Anterior cingulate cortex (tissue), 58 donors: Measurements from ENCODE around the gene TBC1D7.

Experiments
- DNase-seq, 58 donors: peaks; one replicate each; lab custom pipeline; 2025; lab: John Stamatoyannopoulos, UW

Gene TBC1D7

DNA sequence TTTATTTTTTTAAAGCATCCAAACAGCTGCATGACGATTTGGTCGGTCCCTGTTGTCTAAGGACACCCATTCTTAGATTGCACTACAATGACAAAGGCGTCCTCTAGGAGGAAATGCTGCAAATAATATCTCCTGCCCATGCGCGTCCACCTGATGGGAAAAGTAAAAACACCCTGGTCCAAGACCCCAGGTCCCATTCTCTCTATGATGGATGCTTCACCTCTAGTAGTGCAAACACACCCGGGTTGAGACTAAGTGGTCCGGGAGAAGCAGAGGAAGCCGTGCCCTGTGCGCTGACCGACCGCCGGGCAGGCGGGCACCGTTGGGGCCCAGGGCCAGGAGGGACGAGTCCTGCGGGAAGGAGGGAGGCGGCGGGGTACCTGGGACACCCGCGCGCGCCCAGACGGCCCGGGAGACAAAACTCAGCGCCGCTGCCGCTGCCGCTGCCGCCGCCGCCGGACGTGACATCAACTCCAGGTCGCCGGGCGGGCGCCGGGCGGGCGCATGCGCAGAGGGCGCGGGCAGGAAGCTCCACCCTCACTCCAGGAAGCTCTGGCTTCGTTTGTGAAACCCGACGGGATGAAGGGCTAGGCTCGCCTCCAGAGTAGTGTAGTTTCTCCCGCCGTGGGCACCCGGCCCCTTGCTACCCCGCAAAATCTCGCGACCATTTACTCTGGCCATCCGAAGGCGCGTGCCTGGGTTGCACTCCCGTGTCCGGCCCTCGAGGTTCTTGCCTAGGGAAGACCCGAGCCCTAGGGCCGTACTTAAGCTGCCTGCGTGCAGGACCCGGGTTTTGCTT is at the start of gene TBC1D7:
TSS of gene TBC1D7 (minus strand) at position 462 of the 799 bp plus-strand sequence. CDS start 1,639 bp downstream, outside the sequence.
- DNase-seq, result peak in 57 of 58 donors; percentile 58 to 95 (median 87)

DNA sequence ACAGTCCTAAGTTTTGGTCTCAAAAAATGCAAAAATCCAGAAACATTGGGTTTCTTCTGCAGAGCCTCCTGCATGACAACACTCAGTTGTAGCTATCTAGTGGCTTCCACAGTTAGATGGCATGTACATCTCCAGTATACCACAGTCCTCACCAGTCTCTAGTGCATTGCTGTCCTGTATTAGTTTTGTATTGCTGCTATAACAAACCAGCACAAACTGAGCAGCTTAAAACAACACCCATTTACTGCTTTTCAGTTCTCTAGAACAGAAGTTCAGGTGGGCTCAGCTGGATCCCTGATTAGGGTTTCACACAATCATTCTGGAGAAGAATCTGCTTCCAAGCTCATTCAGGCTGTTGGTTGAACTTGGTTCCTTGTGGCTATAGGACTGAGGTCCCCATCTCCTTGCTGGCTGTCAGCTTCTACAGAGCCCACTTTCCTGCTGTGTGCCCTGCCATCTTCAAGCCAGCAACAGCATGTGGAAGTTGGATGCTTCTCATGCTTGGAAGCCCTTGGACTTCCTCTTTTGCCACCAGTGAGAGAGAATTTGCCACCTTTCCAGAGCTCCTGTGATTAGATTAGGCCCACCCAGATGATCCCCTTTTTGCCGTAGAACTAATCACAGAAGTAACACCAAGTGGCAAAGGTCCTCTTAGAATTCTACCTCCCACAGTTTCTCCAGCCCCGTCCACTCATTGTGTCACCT is 48.9 kb upstream of the TBC1D7 start:
- DNase-seq, result no peak

DNA sequence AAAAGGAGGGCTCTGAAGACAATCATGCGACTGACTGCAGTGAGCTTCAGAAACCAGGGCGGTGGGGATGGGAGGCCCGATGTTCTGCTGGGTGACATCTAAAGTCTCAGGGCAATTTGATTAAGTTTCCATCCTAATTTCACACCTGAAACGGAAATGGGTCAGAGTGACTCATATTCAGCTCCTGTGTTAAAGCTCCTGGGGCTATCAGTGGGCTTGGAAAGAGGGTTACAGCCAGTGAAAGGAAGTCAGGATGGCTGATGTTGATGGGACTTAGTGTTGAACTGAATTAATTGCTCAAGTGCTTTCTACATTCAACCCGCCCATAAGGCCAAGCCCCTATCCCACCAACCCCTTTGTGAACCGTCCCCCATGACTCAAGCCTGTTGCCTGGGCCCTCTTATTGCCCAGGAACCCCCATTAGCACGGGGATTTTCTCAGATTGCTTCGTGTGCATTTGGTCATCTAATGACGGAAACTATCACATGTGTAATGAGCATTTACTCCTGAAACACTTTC is 47.1 kb upstream of the TBC1D7 start:
- no peak for DNase-seq

DNA sequence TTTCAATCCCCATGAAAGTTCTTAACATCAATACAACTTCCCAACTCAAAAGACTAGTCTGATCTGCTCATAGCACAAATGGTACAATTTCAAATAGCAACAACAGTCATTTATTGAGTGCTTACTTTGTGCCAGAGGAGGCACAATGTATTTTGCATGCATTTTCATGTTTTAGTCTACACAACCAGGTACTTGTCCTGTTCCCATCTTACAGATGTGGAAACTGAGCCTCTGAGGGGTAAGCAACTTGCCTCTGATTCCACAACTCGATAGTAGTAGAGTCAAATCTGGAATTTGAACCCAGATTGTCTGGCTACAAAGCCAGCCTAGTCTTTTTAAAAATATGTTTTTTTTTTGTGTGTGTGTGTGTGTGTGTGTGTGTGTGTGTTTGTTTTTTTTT is 45.6 kb upstream of the TBC1D7 start:
- DNase-seq, result no peak

DNA sequence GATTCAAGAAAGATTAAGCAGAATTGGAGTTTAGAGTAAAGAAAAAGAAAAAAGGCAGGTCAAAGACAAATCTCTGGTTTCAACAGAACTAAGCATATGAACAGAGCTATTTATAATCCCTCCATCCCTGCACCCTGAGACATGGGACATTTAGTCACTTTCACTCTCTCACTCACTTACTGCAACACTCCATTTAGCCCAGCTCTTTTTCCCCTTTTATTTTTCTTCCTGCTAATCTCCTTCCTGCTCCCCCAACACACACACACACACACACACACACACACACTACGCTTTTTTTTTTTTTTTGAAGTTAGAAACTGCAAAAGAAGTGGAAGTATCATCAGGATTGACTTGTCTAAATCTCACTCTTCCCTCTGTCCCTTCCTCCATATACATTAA is 45.1 kb upstream of the TBC1D7 start:
- DNase-seq, result no peak

DNA sequence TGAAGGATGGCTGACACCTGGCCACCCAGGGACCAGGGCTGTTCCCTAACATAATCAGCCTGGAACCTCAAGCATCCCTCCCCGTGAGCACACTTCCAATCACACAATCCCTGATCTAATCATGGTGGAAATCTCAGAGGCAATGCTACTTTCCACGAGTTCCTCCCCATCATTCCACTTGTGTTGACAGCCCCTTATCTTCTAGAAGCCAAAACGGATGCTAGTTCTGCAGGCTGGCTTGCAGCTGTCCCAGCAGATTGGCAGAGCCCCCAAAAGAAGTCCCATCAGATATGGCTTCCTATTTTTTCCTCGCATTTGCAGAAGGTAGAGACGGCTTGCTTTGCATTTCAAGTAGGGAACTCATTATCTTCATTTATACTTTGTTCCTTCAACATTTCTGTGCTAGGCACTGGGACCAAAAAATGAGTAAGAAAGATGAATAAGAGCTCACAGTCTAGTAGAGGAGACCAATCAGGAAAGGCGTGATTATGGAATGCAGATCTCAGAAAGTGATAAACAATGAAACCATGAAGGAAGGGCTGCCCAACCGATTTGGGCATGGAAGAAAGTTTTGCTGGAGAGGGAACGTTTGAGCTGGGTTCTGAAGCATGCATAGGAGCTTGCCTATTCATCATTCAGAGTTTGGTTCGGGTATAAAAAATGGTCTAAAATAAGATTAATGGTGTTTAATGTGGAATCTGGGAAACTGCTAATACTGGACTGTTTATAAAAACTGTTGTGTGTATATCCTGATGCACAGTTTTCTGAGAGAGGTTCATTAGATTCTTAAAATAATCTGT is 44.6 kb upstream of the TBC1D7 start:
- peak in 1 of 58 donors; percentile 5 for DNase-seq

DNA sequence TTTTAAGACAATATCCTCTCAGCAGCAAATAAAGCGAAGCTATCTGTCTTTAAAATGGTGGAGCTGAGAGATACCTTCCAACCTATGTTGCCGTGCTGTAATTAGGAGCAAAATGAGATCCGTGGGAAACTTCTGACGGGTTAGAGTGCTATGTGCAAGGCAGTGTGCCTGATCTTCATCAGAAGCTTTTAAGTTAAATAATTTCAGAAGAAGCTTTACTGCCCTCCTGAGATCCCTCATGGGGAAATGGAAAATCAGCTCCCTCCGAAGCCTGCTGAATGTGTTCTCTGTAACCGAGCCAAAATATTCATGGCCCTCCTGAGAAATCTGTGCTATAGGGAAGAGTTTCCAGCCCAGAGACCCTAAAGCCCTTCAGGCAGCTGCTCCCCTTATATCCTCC is 43.7 kb upstream of the TBC1D7 start:
- no peak for DNase-seq

DNA sequence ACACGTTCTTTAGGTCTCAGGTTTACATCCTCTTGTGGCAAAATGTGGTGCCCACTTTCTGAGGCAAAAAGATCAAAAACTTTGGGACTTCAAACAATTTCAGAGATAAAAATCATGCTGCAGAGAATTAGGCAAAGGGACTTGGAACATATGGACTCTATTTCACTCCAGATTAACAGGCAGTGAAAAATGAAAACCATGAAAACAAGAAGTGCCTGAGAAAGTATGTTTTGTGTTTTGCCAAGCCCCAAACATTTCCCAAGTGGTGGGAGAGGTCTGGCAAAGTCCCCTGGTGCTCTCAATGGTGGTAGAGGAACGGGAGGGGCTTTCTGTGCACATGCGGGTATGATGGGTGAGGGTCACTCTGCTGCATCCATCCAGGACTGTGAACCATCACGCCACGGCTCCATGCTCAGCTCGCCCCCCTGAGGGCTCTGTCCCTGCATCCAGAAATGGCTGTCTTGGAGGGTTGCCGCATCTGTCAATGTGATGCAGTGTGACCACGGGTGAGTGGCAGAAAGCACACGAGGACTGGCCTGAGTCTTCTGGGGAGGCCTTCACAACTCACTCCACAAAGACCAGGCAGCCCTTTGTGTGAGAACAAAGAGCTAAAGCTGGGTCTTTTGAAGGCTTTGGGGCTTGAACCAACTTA is 43.2 kb upstream of the TBC1D7 start:
- DNase-seq, result peak in 7 of 58 donors; percentile 10 to 48 (median 18)

DNA sequence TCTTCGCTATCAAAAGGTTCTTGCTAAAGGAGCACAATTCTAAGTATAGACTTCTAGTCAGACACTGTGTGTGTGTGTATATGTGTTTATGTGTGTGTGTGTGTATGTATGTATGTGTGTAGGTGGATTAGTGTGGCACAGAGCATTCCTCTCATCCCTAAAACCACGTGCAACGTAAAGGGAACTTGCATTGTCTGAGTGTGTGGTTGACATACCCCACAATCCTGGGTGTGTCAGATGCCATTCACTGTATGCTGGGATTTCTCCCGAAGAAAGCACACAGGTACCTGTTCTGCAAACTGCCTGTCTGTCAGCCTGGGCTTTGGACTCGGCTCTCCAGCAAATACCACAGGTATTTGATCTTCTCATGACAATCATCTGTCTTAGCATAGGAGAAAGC is 42.3 kb upstream of the TBC1D7 start:
- DNase-seq, result no peak

DNA sequence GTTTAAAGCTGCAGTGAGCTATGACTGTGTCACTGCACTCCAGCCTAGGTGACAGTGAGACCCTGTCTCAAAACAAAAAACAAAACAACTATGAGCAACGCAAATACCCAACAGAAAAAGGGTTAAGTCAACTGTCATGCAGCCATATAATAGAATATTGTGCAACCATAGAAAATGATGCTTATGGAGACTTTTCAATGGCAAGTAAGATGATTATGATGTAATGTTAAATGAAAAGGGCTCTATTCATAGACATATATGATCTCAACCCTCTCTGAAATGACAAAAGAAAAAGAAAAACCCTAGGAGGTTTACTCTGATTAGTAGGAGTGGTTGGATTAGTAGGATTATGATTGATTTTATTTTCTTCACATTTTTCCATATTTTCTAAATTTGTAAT is 41.3 kb upstream of the TBC1D7 start:
- DNase-seq, result no peak

DNA sequence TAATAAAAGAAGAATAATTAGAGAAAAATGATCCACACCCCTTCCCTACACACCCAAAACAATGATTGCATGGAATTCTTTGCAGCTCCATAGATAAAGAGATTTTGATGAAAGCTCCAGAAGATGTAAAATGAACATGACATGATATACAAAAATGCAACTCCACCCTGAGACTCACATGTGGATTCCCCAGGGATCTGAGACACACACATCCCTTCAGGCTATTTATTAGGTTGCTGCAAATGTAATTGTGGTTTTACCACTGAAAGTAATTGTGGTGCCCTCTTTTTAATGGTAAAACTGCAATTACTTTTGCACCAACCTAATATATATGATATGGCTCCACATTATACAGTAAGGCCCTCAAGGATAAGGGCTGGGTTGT is 40.4 kb upstream of the TBC1D7 start:
- DNase-seq, result no peak

DNA sequence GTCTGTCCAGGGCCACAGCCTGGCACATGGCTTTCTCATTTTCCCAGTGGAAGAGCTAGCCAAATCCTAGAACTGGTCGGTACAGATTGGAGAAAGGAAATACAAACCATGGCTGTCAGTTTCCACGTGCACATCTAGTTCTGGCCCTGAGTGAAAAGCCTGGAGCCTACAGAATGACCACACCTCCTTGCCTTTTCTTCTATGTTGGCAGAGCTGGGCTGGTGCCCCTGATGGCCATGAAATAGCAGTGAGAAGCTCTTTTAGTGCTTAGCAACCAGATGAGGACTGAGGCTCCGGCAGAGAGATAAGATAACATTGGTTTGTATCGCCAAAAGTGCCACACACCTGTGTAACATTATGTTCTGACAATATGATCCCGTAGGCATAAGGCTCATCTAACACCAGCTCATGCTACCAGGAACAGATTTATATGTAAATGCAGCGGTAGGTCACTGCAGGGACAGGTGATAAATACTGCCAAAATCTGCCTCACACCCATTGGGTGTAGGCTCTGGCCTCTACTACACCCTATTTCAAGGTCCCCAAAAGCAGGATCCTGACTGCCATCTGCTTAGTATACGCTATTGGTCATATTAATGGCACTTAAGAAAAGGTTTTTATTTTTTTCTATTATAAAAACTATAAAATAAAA is 39.9 kb upstream of the TBC1D7 start:
- DNase-seq, result no peak

DNA sequence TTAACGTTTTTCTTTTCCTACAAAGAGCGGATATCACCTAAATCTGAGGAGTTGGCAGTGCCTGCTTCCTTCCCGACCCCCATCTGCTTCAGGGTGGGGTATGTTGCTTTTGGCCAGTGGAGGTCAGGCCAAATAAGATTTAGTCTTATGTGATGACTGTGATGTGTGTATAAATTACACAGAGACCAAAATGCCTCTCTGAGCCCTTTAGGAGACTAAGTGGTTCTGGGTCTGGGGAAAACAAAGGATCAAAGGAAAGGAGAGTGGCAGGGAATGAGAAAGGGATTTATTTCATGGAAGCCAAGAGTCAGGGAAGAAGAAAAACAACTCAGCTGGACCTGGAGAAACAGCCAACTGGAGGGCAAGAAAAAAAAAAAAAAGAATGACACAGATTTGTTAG is 39.1 kb upstream of the TBC1D7 start:
- DNase-seq, result no peak

DNA sequence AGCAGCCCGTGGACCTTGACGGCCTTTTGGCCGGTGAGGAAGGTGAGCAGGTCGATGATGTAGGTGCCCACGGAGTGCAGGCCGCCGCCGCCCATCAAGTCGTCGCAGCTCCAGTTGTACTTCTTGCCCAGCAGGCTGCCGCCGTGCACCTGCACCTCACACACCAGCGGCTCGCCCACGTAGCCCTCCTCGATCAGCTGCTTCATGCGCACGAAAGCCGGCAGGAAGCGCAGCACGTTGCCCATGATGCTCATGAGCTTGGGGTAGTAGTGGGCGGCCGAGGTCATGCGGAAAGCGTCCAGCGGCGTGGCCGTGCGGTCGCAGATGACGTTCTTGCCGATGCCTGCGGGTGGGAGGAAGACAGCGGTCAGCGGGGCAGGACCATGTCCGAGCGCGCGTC is 37.0 kb upstream of the TBC1D7 start:
- no peak for DNase-seq

DNA sequence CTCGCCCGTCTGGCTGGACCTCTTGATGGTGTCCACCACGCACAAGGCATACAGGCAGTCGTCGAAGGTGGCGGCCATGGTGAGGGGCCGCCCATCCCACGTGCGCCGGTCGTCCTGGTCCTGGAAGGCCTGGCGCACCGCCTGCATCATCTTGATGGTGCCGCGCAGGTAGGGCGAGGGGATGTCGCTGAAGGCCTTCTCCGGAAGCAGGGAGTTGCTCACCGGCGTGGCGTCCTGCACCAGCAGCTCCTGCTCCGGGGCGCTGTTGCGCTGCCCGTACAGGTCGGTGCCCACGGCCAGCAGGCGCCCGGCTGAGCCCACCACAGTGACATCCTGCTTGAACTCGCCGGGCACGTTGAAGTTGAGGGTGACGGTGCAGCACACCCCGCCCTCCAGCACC is 36.5 kb upstream of the TBC1D7 start:
- no peak for DNase-seq

DNA sequence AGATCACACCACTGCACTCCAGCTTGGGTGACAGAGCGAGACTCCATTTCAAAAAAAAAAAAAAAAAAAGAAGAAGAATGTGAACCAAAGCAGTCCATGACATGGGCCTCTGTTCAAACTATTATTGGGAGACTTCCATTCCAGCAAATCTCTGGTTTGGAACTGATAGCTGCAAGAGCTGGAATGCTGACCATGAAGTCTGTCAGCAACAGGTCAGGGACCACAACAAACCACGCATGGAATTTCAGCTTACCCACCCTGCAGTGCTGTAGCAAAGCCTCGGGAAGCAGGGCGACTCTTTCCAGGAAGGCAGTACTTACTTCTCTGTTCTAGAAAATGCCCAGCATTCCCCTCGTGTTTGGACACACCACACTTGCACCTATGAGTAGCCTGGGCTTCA is 34.1 kb upstream of the TBC1D7 start:
- DNase-seq, result no peak

DNA sequence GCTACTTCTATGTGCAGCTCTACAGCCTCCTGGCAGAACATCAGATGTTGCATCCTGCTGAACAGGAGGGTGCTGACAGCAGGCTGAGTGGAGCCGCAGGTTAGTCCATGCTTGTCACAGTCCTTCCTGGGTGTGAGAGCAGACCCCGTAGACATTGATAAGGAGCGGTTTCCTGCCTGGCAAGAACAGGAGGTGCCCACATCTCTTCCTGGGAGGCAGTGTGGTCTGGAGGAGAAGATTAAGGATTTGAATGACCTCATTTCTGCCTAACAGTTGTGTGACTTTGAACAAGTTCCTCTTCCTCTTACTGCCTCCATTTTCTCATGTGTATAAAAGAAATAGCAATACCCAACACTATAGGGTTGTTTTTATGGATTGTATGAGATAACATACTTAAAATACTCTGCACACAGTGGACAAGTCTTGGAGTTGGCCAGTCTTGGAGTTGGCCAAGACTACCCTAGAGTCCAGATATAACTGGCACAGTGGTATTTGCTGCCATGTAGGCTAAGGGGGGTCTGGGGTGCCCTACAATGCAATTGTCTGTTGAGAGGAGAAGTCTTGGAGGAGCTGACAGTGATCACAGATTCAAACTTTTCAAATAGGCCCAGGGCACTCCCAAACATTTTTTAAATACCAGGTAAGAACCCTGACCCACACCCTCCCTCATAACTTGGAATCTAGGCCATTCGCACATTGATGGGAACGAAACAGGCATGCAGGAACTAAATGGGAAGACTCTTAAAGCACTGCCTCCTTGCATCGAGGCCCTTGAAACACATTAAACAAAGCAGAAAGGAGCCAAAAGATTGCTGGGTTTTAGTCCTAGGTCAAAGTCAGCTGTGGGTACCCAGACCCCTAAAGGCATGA is 32.6 kb upstream of the TBC1D7 start:
- DNase-seq, result no peak

DNA sequence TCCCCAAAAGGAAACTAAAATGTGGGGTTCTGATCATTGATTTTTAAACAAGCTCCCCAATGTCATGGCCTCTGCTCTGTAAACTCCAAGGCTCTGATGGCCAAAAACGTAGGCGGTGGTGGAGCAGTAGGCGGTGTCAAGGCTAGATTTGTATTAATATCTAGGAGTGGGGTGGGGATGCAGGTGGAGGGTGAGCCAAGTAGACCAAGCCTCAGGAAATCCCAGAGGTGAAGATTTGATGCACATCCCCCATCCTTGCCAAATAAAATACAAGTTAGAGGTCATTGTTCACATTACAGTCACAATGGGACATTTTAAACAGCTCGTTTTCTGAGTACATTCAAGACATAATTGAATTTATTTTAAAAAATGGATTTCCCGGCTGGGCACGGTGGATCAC is 30.9 kb upstream of the TBC1D7 start:
- no peak for DNase-seq

DNA sequence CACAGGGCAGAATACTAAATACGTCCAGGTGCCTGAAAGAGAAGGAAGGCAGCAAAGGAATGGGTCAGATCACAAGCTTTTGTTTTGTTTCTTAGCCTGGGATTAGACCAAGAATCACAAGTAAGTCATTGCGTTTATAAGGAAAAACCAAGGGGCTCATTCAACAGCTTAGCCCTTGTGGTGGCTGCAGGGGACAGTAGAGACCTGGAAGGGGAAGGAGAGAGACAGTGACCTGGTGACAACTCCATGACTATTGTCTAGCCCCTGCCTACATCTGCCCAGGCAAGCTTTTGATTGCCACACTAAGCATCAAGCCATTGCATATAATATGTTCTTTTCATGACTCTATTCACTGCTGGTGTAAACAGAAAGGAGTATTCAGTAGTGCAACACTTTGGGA is 30.2 kb upstream of the TBC1D7 start:
- DNase-seq, result peak in 1 of 58 donors; percentile 11
